H1 (cell line): Measurements from ENCODE around the gene NOTUM. TPM values are rescaled to one million over a fixed set of nuclear protein-coding genes. Genes with fewer than 3 reads are reported as not detected.

ENCODE experiments used
- CEBPB ChIP-seq: IDR thresholded peaks from 2 replicates; pipeline ENCODE4 v1.6.1; 2012; ENCODE audit warnings: low read depth, low read length
- CREB1 ChIP-seq: IDR thresholded peaks from 2 replicates; pipeline ENCODE4 v1.6.1; 2012; ENCODE audit warnings: inconsistent platforms
- KDM4A ChIP-seq: IDR thresholded peaks from one replicate; pipeline ENCODE4 v1.7.1; 2012; ENCODE audit warnings: low read depth, mild to moderate bottlenecking, moderate library complexity, low read length, inconsistent platforms; ENCODE audit not compliant: severe bottlenecking
- KDM5A ChIP-seq: fragments of 200-600 bp; IDR thresholded peaks from 2 replicates; pipeline ENCODE4 v1.7.1; 2012; ENCODE audit warnings: mild to moderate bottlenecking, low read length, inconsistent platforms, mixed read lengths
- POU5F1 ChIP-seq: IDR thresholded peaks from 2 replicates; pipeline ENCODE4 v1.6.1; 2011; ENCODE audit warnings: low read depth, mild to moderate bottlenecking, low read length, moderate library complexity
- RNF2 ChIP-seq: fragments of 200-900, 300-1000 bp; sonication (generic); IDR thresholded peaks from 2 replicates; pipeline ENCODE4 v1.7.1; 2016; ENCODE audit warnings: borderline replicate concordance, low read depth, mild to moderate bottlenecking, antibody characterized with exemption, low read length; ENCODE audit not compliant: poor library complexity, severe bottlenecking; ENCODE audit errors: missing control alignments
- SP2 ChIP-seq: IDR thresholded peaks from 2 replicates; pipeline ENCODE4 v1.6.1; 2012; ENCODE audit warnings: mild to moderate bottlenecking, low read length, inconsistent platforms
- TAF1 ChIP-seq: IDR thresholded peaks from 2 replicates; pipeline ENCODE4 v1.6.1; 2011; ENCODE audit warnings: mild to moderate bottlenecking, low read depth, low read length
- TCF12 ChIP-seq: IDR thresholded peaks from 2 replicates; pipeline ENCODE4 v1.6.1; 2011; ENCODE audit warnings: low read depth, mild to moderate bottlenecking, low read length
- TEAD4 ChIP-seq: IDR thresholded peaks from 2 replicates; pipeline ENCODE4 v1.6.1; 2012; ENCODE audit warnings: low read depth, low read length, inconsistent platforms, mixed read lengths
- polyA plus RNA-seq, 7 experiments: library from polyadenylated mRNA; depleted of rRNA in 3 of 7; stranded (reverse) in 5 of 7; unstranded in 2 of 7; fragments of >200 nt in 5 of 7; fragments of 200-250 nt in 2 of 7; gene quantifications; 1 replicate in 5 of 7; 2 replicates in 1 of 7; 4 replicates in 1 of 7; pipeline versions ENCODE4 v1.2.1 to v1.2.3, GENCODE V29; 2011 to 2013; ENCODE audit warnings: missing spikeins in 2 of 7, mixed read lengths in 2 of 7
- total RNA-seq: library from RNA; stranded (reverse); fragmentation: NEBNext Ultra II Directional; extraction: Animal tissue kit (Norgen Biotek cat#: 25700); gene quantifications from 2 replicates; pipeline ENCODE4 v1.2.1, GENCODE V29; 2021
- TF ChIP-seq, protein P1 (sequence below): IDR thresholded peaks from 2 replicates; pipeline ENCODE4 v1.6.1; 2012; ENCODE audit warnings: inconsistent platforms
- TF ChIP-seq, protein P2 (sequence below): IDR thresholded peaks from 2 replicates; pipeline ENCODE4 v1.6.1; 2012; ENCODE audit warnings: inconsistent platforms

The NOTUM gene
- total and polyA plus RNA-seq, 2 of the 8 experiments (the other 6 are each of a cell fraction or from before 2014, with no cell fraction given) = 0.45 to 0.76 TPM

DNA sequence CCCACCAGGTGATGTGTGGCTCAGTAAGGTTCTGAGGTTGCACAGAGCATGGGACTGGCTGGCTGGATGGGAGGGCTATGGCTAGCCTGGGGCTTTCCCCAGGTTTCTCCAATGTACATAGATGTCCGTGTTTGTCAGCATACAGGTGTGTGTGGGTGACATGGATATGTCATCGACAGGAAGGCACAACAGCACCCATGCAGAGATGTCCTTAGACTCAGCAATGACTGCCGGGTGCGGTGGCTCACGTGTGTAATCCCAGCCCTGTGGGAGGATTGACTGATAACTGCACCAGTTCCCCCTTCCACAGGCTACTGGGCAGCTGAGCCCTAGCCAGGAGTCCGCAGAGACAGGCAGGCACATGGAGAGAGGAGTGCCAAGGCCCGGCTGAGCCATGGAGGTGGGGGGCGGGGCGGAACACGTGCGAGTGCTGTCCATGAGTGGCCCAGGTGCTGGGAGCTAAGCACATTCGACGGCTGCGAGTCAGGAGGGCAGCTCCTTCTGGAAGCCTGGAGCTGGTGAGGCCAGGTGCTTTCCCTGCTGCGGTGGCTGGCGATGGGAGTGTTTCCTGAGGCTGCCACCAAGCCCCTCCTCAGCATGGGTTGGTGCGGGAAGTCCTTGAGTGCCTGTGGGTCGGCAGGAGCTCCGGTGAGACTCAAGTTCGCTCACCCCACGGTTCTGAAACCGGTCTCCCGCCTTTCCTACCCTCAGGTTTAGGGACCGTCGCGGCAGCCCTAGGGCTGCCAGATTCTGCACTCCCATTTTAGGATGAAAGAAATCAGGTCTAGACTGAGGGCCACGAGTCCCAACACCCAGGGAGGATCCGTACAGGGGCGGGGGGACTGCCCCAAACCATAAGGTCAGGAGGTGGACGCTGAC is 15.6 kb upstream of the NOTUM start (continued):
- TF ChIP-seq TAF1 (no peak), KDM5A (no peak), CREB1 (no peak), SP2 (no peak), KDM4A (no peak), RNF2 (no peak), TCF12 (no peak), CEBPB (no peak), TEAD4 (no peak), POU5F1 (no peak)
- TF ChIP-seq, protein P1, sequence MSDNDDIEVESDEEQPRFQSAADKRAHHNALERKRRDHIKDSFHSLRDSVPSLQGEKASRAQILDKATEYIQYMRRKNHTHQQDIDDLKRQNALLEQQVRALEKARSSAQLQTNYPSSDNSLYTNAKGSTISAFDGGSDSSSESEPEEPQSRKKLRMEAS = peak; percentile 99
- TF ChIP-seq, protein P2, sequence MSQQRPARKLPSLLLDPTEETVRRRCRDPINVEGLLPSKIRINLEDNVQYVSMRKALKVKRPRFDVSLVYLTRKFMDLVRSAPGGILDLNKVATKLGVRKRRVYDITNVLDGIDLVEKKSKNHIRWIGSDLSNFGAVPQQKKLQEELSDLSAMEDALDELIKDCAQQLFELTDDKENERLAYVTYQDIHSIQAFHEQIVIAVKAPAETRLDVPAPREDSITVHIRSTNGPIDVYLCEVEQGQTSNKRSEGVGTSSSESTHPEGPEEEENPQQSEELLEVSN = peak; percentile 96
